HEK293 (cell line): ENCODE data around the gene PID1.

Experiments
- CTCF ChIA-PET: fragments of 350-600 bp; formaldehyde crosslinking; extraction: SDS; loops from one replicate; lab custom pipeline; 2021; ENCODE audit warnings: antibody characterized with exemption; lab: Yijun Ruan, JAX
- POLR2A ChIA-PET: fragments of 300-600 bp; formaldehyde crosslinking; extraction: SDS; loops from one replicate; lab custom pipeline; 2020; ENCODE audit warnings: antibody characterized with exemption, inconsistent platforms; lab: Yijun Ruan, JAX
- H3K27ac ChIP-seq: fragments of 200-500 bp; sonication (Bioruptor generic); 2 replicates; pipeline ENCODE4 v1.5.1; 2014; ENCODE audit warnings: low read depth, low read length, control low read depth, inconsistent platforms; ENCODE audit errors: extremely low read depth
- H3K36me3 ChIP-seq, 2 experiments: fragments of 200-500 bp in 1 of 2; sonication (Bioruptor generic) in 1 of 2; 1 replicate in 1 of 2; 2 replicates in 1 of 2; pipeline ENCODE4 v1.5.1; 2014 to 2017; ENCODE audit warnings: inconsistent platforms in 2 of 2, low read length in 2 of 2; ENCODE audit not compliant: control insufficient read depth in 2 of 2, insufficient read depth in 1 of 2
- H3K4me1 ChIP-seq: fragments of 200-500 bp; sonication (Bioruptor generic); 2 replicates; pipeline ENCODE4 v1.5.1; 2014; ENCODE audit warnings: mild to moderate bottlenecking, low read length, inconsistent platforms; ENCODE audit not compliant: control insufficient read depth, insufficient read depth
- H3K4me3 ChIP-seq: 2 replicates; pipeline ENCODE4 v1.5.1; 2011; ENCODE audit warnings: low read depth, mild to moderate bottlenecking, control low read depth, low read length, moderate library complexity
- H3K9me3 ChIP-seq: fragments of 200-500 bp; sonication (Bioruptor generic); 2 replicates; pipeline ENCODE4 v1.5.1; 2014; ENCODE audit warnings: low read depth, low read length, inconsistent platforms; ENCODE audit not compliant: control insufficient read depth, insufficient read depth
- CTCF ChIP-seq: fragments of 450-650 bp; formaldehyde crosslinking; IDR thresholded peaks from 2 replicates; pipeline ENCODE4 v1.5.1; 2016; ENCODE audit warnings: missing biosample characterization, missing genetic modification characterization
- KLF10 ChIP-seq: fragments of 450-650 bp; IDR thresholded peaks from 2 replicates; pipeline ENCODE4 v1.5.1; 2018; ENCODE audit warnings: missing biosample characterization, mild to moderate bottlenecking, missing genetic modification characterization
- YY1 ChIP-seq: fragments of 450-650 bp; formaldehyde crosslinking; IDR thresholded peaks from 2 replicates; pipeline ENCODE4 v1.5.1; 2018; ENCODE audit warnings: missing biosample characterization, missing genetic modification characterization
- ZBTB8A ChIP-seq: fragments of 450-650 bp; formaldehyde crosslinking; IDR thresholded peaks from 2 replicates; pipeline ENCODE4 v1.5.1; 2016; ENCODE audit warnings: missing biosample characterization, missing genetic modification characterization
- ZNF133 ChIP-seq: fragments of 450-650 bp; formaldehyde crosslinking; IDR thresholded peaks from 2 replicates; pipeline ENCODE4 v1.5.1; 2016; ENCODE audit warnings: missing biosample characterization, missing genetic modification characterization
- ZNF23 ChIP-seq: fragments of 450-650 bp; formaldehyde crosslinking; IDR thresholded peaks from 2 replicates; pipeline ENCODE4 v1.5.1; 2016; ENCODE audit warnings: missing biosample characterization, missing genetic modification characterization, borderline replicate concordance
- ZNF311 ChIP-seq: fragments of 450-650 bp; formaldehyde crosslinking; IDR thresholded peaks from 2 replicates; pipeline ENCODE4 v1.5.1; 2017; ENCODE audit warnings: missing biosample characterization, missing genetic modification characterization, borderline replicate concordance
- ZNF398 ChIP-seq: fragments of 450-650 bp; formaldehyde crosslinking; IDR thresholded peaks from 2 replicates; pipeline ENCODE4 v1.5.1; 2017; ENCODE audit warnings: missing biosample characterization, missing genetic modification characterization
- ZNF518A ChIP-seq: fragments of 450-650 bp; formaldehyde crosslinking; conservative IDR thresholded peaks from 2 replicates; pipeline ENCODE4 v1.5.1; 2016; ENCODE audit warnings: low read depth, missing biosample characterization, missing genetic modification characterization
- ZNF664 ChIP-seq: fragments of 450-650 bp; formaldehyde crosslinking; IDR thresholded peaks from 2 replicates; pipeline ENCODE4 v1.5.1; 2016; ENCODE audit warnings: missing biosample characterization, missing genetic modification characterization
- ZNF747 ChIP-seq: fragments of 450-650 bp; formaldehyde crosslinking; IDR thresholded peaks from 2 replicates; pipeline ENCODE4 v1.5.1; 2016; ENCODE audit warnings: missing biosample characterization, missing genetic modification characterization
- ZNF830 ChIP-seq: fragments of 450-650 bp; IDR thresholded peaks from 2 replicates; pipeline ENCODE4 v1.5.0; 2018; ENCODE audit warnings: missing biosample characterization, missing genetic modification characterization, low read depth, mild to moderate bottlenecking, moderate library complexity
- TF ChIP-seq, protein P1 (sequence below): sonication (generic); formaldehyde crosslinking; IDR thresholded peaks from 2 replicates; pipeline ENCODE4 v1.8.1; 2022; ENCODE audit warnings: mild to moderate bottlenecking, moderate library complexity, missing genetic modification reagents
- TF ChIP-seq, protein P2 (sequence below): fragments of 450-650 bp; IDR thresholded peaks from 2 replicates; pipeline ENCODE4 v1.5.1; 2018; ENCODE audit warnings: missing biosample characterization, mild to moderate bottlenecking, missing genetic modification characterization
- TF ChIP-seq, protein P3 (sequence below): fragments of 450-650 bp; formaldehyde crosslinking; IDR thresholded peaks from 2 replicates; pipeline ENCODE4 v1.5.1; 2016; ENCODE audit warnings: missing biosample characterization, missing genetic modification characterization

PID1 gene

GRCh38 chr2:229246334-229246733, 24.8 kb downstream of the PID1 start:
- CTCF ChIA-PET: no interaction called here
- Histone ChIP-seq H3K9me3 (no peaks in the 10 kb centered on the region), H3K27ac (no peak overlapping the region), H3K4me3 (no peak overlapping the region), H3K4me1 (no peaks in the 10 kb centered on the region)
- POLR2A ChIA-PET: no interaction called here
- TF ChIP-seq ZNF518A: no peak
- no peak for TF ChIP-seq ZNF133 (tag by site-specific recombination)
- TF ChIP-seq, all 188 proteins: peak for 0
- no peaks in the 10 kb centered on the region for H3K36me3 ChIP-seq

DNA sequence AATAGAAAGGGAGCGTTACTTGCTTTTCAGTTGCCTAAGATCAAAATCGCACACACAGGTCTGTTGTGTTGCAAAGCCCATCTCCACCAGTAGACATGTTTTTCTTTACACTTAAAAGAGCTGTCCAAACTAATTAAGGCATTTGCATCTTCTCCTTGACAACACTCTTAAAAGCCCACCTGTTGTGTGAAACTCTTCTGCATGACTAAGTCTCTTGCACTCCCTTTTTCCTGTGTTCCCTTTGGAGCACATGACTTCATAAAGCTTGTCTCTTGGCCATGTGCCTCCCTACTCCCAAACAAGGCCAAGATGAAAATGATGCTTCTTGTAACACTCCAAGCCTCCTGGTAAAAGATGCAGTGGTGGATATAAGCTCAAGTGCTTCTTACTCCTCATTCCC, 26.1 kb downstream of the PID1 start:
- Histone ChIP-seq H3K4me3 (no peak overlapping the region), H3K27ac (no peak overlapping the region), H3K36me3 (no peaks in the 10 kb centered on the region), H3K4me1 (no peaks in the 10 kb centered on the region), H3K9me3 (no peaks in the 10 kb centered on the region; the same call in 1 of the 2 replicates)
- POLR2A ChIA-PET: no interaction called here
- CTCF ChIA-PET: no interaction called here
- TF ChIP-seq ZBTB8A: no peak
- no peak for TF ChIP-seq ZNF747 (tag by site-specific recombination)
- TF ChIP-seq, protein P1, sequence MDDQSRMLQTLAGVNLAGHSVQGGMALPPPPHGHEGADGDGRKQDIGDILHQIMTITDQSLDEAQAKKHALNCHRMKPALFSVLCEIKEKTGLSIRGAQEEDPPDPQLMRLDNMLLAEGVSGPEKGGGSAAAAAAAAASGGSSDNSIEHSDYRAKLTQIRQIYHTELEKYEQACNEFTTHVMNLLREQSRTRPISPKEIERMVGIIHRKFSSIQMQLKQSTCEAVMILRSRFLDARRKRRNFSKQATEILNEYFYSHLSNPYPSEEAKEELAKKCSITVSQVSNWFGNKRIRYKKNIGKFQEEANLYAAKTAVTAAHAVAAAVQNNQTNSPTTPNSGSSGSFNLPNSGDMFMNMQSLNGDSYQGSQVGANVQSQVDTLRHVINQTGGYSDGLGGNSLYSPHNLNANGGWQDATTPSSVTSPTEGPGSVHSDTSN (CRISPR knock-in tag): no peak
- TF ChIP-seq ZNF664 (tag by site-specific recombination): no peak
- no peak for TF ChIP-seq CTCF (tag by site-specific recombination)
- no peak for TF ChIP-seq KLF10 (tag by site-specific recombination)
- no peak for TF ChIP-seq ZNF830
- TF ChIP-seq ZNF311: no peak
- TF ChIP-seq ZNF23: no peak
- no peak for TF ChIP-seq YY1 (tag by site-specific recombination)
- TF ChIP-seq, protein P2, sequence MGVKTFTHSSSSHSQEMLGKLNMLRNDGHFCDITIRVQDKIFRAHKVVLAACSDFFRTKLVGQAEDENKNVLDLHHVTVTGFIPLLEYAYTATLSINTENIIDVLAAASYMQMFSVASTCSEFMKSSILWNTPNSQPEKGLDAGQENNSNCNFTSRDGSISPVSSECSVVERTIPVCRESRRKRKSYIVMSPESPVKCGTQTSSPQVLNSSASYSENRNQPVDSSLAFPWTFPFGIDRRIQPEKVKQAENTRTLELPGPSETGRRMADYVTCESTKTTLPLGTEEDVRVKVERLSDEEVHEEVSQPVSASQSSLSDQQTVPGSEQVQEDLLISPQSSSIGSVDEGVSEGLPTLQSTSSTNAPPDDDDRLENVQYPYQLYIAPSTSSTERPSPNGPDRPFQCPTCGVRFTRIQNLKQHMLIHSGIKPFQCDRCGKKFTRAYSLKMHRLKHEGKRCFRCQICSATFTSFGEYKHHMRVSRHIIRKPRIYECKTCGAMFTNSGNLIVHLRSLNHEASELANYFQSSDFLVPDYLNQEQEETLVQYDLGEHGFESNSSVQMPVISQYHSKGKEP (tag by site-specific recombination): no peak
- TF ChIP-seq, protein P3, sequence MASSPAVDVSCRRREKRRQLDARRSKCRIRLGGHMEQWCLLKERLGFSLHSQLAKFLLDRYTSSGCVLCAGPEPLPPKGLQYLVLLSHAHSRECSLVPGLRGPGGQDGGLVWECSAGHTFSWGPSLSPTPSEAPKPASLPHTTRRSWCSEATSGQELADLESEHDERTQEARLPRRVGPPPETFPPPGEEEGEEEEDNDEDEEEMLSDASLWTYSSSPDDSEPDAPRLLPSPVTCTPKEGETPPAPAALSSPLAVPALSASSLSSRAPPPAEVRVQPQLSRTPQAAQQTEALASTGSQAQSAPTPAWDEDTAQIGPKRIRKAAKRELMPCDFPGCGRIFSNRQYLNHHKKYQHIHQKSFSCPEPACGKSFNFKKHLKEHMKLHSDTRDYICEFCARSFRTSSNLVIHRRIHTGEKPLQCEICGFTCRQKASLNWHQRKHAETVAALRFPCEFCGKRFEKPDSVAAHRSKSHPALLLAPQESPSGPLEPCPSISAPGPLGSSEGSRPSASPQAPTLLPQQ (tag by site-specific recombination): no peak
- TF ChIP-seq ZNF398 (tag by site-specific recombination): no peak
